Measurements from ENCODE around the gene BRSK1. TPM values are rescaled to one million over a fixed set of nuclear protein-coding genes. Genes with fewer than 3 reads are reported as not detected.

Gene BRSK1
- total RNA-seq, 4 donors from 2014 or later, result 0.73 to 1.1 TPM; not detected in 2

DNA sequence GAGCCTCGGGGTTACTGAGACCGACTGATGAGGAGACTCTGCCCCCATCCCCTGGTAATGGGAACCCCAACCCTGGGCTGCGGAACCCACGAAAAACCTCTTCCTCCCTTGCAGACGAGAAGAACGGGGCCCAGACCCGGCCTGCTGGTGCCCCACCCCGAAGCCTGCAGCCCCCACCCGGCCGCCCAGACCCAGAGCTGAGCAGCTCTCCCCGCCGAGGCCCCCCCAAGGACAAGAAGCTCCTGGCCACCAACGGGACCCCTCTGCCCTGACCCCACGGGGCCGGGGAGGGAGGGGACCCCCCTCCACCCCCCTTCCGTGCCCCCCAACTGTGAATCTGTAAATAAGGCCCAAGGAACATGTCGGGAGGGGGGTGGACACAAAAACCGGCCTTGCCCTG is 28.0 kb downstream of the BRSK1 start:
- no peak for TF ChIP-seq POLR2A (IDR thresholded peaks at IDR 0.05)
- TF ChIP-seq CTCF (IDR thresholded peaks at IDR 0.05), result no peak
- Histone ChIP-seq H3K36me3 (no peaks in the 10 kb centered on the region), H3K4me1 (no peaks in the 10 kb centered on the region), H3K27me3 (no peaks in the 10 kb centered on the region), H3K4me3 (no peak overlapping the region), H3K9me3 (no peaks in the 10 kb centered on the region), H3K27ac (no peak overlapping the region)
- no peak for DNase-seq
- 67% methylated on average over 2 of the region's 18 CpGs; no CpG with 5 or more reads in 1 of the 2 donors for WGBS, 2 donors
- intact Hi-C loops (cut with DNase I), result no loop called here

- DNase-seq, result no peak
- 75 to 83% methylated on average over 21 to 41 of the region's 47 CpGs for WGBS, 2 donors
- H3K36me3 ChIP-seq, result no peaks in the 10 kb centered on the region
- intact Hi-C loops (cut with DNase I), result no loop called here
- TF ChIP-seq CTCF (IDR thresholded peaks at IDR 0.05) (no peak), POLR2A (IDR thresholded peaks at IDR 0.05) (no peak)
- H3K4me1 ChIP-seq, result no peaks in the 10 kb centered on the region
- peak overlapping the region in 1 of 4 donors; percentile 7 for H3K4me3 ChIP-seq
- H3K27me3 ChIP-seq, result no peaks in the 10 kb centered on the region
- H3K27ac ChIP-seq, result peak overlapping the region in 2 of 4 donors; percentile 14 to 42
- no peaks in the 10 kb centered on the region for H3K9me3 ChIP-seq
These were observed 29.1 kb downstream of the BRSK1 start for GRCh38 chr19:55312621-55313512.

DNA sequence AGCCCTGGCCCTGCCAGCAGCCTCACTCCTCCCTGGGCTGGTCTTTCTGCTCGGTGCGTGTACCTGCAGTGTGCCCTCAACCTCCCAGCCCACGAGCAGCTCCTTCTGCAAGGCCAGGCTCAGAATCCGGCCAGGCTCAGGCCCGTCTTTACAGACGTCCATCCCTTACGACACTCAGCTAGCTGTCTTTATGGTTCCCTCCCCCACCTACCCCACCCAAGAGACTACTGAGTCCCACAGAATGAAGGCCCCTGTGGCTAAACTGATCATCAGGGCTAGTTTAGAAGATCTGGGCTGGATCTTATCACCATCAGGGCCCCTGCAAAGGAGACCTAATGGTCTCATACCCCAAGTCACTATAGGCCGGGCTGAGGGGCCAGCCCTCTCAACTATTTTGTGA is 30.6 kb downstream of the BRSK1 start:
- Histone ChIP-seq H3K4me3 (no peak overlapping the region), H3K27me3 (peaks cover 0 to 3% (median 0%) of the 10 kb centered on the region in 4 donors), H3K4me1 (no peaks in the 10 kb centered on the region), H3K27ac (no peak overlapping the region), H3K36me3 (no peaks in the 10 kb centered on the region), H3K9me3 (no peaks in the 10 kb centered on the region)
- intact Hi-C loops (cut with DNase I), result no loop called here
- no peak for TF ChIP-seq CTCF (IDR thresholded peaks at IDR 0.05)
- no peak for DNase-seq
- 77 to 87% methylated on average over 8 of the region's 8 CpGs for WGBS, 2 donors

DNA sequence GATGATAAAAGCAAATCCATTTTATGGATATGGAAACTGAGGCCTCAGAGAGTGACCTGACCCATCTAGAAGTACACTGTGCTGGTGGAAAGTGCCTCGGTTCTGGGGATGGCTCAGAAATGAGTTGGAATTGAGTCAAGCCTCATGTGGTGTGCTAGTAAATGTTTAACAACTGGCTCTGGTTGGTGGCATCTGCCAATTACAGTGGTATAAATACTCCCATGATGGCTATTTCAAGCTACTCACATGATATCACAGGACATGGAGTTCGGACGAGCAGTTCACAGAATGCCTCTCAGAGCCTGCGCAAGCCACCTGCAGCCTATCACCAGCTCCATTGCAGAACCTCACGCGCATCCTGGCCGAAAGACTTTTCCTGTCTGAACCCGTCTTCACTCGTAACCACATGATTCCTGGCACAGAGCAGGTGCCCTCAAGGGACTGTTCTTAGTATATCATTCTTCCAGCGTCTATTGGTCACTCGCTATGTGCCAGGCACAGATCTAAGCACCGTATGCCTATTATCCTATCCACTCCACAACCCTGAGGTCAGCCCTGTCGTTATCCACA is 32.2 kb downstream of the BRSK1 start:
- intact Hi-C loops (cut with DNase I), result no loop called here
- H3K36me3 ChIP-seq, result no peaks in the 10 kb centered on the region
- H3K4me1 ChIP-seq, result no peaks in the 10 kb centered on the region
- WGBS, 2 donors, result 51 to 63% methylated on average over 13 of the region's 13 CpGs
- no peak overlapping the region for H3K4me3 ChIP-seq
- no peak overlapping the region for H3K27ac ChIP-seq
- H3K9me3 ChIP-seq, result no peaks in the 10 kb centered on the region
- TF ChIP-seq POLR2A (IDR thresholded peaks at IDR 0.05) (no peak), CTCF (IDR thresholded peaks at IDR 0.05) (no peak)
- peaks cover 0 to 18% (median 0%) of the 10 kb centered on the region in 4 donors for H3K27me3 ChIP-seq
- DNase-seq, result no peak

DNA sequence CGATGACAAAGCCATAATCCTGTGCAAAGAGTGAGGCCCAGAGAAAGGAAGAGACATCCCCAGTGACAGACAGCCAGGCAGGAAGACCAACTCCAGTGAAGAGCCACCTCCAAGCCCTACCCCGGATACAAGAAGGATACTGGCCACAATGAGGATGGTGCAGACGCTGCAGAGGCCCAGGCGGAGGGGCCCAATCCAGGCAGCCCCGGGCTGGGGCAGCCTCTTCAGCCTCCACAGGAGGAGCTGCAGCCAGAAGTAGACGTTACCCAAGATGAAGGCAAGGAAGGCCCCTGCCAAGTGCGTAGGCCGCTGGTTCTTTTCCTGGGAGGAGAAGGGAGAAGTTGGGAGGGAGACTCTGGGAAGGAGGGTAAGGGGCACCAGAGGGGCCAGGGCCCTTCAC is 32.8 kb downstream of the BRSK1 start:
- TF ChIP-seq CTCF (IDR thresholded peaks at IDR 0.05), result no peak
- no peak for TF ChIP-seq POLR2A (IDR thresholded peaks at IDR 0.05)
- H3K27me3 ChIP-seq, result peaks cover 0 to 24% (median 0%) of the 10 kb centered on the region in 4 donors
- no peaks in the 10 kb centered on the region for H3K4me1 ChIP-seq
- H3K9me3 ChIP-seq, result no peaks in the 10 kb centered on the region
- WGBS, 2 donors, result 76 to 83% methylated on average over 6 to 7 of the region's 8 CpGs
- intact Hi-C loops (cut with DNase I), result no loop called here
- no peaks in the 10 kb centered on the region for H3K36me3 ChIP-seq
- no peak for DNase-seq
- no peak overlapping the region for H3K4me3 ChIP-seq
- no peak overlapping the region for H3K27ac ChIP-seq
